M059J (cell line): Measurements from ENCODE around the gene COL3A1. TPM values are rescaled to one million over a fixed set of nuclear protein-coding genes. Genes with fewer than 3 reads are reported as not detected.

Experiments
- DNase-seq: peaks from one replicate; pipeline ENCODE4 v3.0.0-alpha.2; 2012; ENCODE audit warnings: low read depth
- total RNA-seq: library from RNA; depleted of rRNA; stranded (reverse); fragments of >200 nt; shearing (Covaris generic); gene quantifications from 2 replicates; pipeline ENCODE4 v1.2.3, GENCODE V29; 2014; rRNA removed

COL3A1 gene
- total RNA-seq, result 88.9 and 103 TPM in 2 replicates

GRCh38 chr2:188974164-188974563 is at the start of gene COL3A1:
Gene COL3A1, plus strand, starts transcription at chr2:188974373. Its CDS starts 117 bp downstream, at chr2:188974490.
- DNase-seq, result peak; percentile 31

- DNase-seq, result no peak
These were observed 45.5 kb upstream of the COL3A1 start for GRCh38 chr2:188928643-188929042.

GRCh38 chr2:188931361-188931760 is 42.8 kb upstream of the COL3A1 start:
- no peak for DNase-seq

- peak; percentile 10 for DNase-seq
These were observed 36.6 kb upstream of the COL3A1 start for GRCh38 chr2:188937228-188938220.

- DNase-seq, result no peak
These were observed 34.0 kb upstream of the COL3A1 start for GRCh38 chr2:188940171-188940570.

- DNase-seq, result no peak
These were observed 29.7 kb upstream of the COL3A1 start for GRCh38 chr2:188944442-188944841.

- DNase-seq, result no peak
These were observed 24.9 kb upstream of the COL3A1 start for GRCh38 chr2:188949046-188949818.

- DNase-seq, result no peak
These were observed 21.3 kb upstream of the COL3A1 start for GRCh38 chr2:188952901-188953300.

GRCh38 chr2:188956290-188956689 is 17.9 kb upstream of the COL3A1 start:
- no peak for DNase-seq

GRCh38 chr2:188956961-188957360 is 17.2 kb upstream of the COL3A1 start:
- DNase-seq, result no peak

GRCh38 chr2:188957646-188958045 is 16.5 kb upstream of the COL3A1 start:
- DNase-seq, result no peak

- no peak for DNase-seq
These were observed 10.4 kb upstream of the COL3A1 start for GRCh38 chr2:188963741-188964140.

- DNase-seq, result no peak
These were observed 9.1 kb upstream of the COL3A1 start for GRCh38 chr2:188964976-188965546.

- DNase-seq, result no peak
These were observed 8.6 kb upstream of the COL3A1 start for GRCh38 chr2:188965563-188965962.

GRCh38 chr2:188966079-188966571 is 8.0 kb upstream of the COL3A1 start:
- DNase-seq, result peak; percentile 17

GRCh38 chr2:188966728-188967440 is 7.3 kb upstream of the COL3A1 start:
- DNase-seq, result no peak

- peak; percentile 61 for DNase-seq
These were observed 4.9 kb upstream of the COL3A1 start for GRCh38 chr2:188969236-188969635.

GRCh38 chr2:188969651-188970050 is 4.5 kb upstream of the COL3A1 start:
- DNase-seq, result no peak

GRCh38 chr2:188970211-188970610 is 4.0 kb upstream of the COL3A1 start:
- DNase-seq, result no peak

- no peak for DNase-seq
These were observed 2.7 kb upstream of the COL3A1 start for GRCh38 chr2:188971432-188971861.

- DNase-seq, result no peak
These were observed 532 bp upstream of the COL3A1 start for GRCh38 chr2:188973641-188974040.
